Osteocyte (in vitro differentiated cells): ENCODE data around the gene GET4. TPM values are rescaled to one million over a fixed set of nuclear protein-coding genes. Genes with fewer than 3 reads are reported as not detected.

Experiments used
- DNase-seq: peaks from one replicate; pipeline ENCODE4 v3.0.0; 2021; ENCODE audit warnings: mixed read lengths; ENCODE audit not compliant: unreplicated experiment; ENCODE audit errors: extremely low spot score
- H3K27ac Mint-ChIP-seq: one replicate; pipeline ENCODE4 v1.8.0; 2021; ENCODE audit warnings: mild to moderate bottlenecking, mixed read lengths; ENCODE audit not compliant: unreplicated experiment
- H3K27me3 Mint-ChIP-seq: one replicate; pipeline ENCODE4 v1.8.0; 2021; ENCODE audit warnings: mixed read lengths; ENCODE audit not compliant: unreplicated experiment
- H3K36me3 Mint-ChIP-seq: one replicate; pipeline ENCODE4 v1.8.0; 2021; ENCODE audit warnings: mixed read lengths; ENCODE audit not compliant: unreplicated experiment
- H3K4me1 Mint-ChIP-seq: one replicate; pipeline ENCODE4 v1.8.0; 2021; ENCODE audit warnings: mixed read lengths; ENCODE audit not compliant: unreplicated experiment
- H3K4me3 Mint-ChIP-seq: one replicate; pipeline ENCODE4 v1.8.0; 2021; ENCODE audit warnings: mild to moderate bottlenecking, moderate library complexity, mixed read lengths; ENCODE audit not compliant: unreplicated experiment
- H3K9me3 Mint-ChIP-seq: one replicate; pipeline ENCODE4 v1.8.0; 2021; ENCODE audit warnings: mixed read lengths; ENCODE audit not compliant: unreplicated experiment
- CTCF ChIP-seq: fragments of 200-600 bp; sonication (generic); IDR thresholded peaks from 2 replicates; pipeline ENCODE4 v1.5.0; 2021; ENCODE audit warnings: antibody characterized with exemption, mild to moderate bottlenecking, moderate library complexity
- total RNA-seq: library from RNA; stranded (reverse); gene quantifications from 2 replicates; pipeline ENCODE4 v1.2.1, GENCODE V29; 2021

The GET4 gene
- total RNA-seq, 1 donor from 2014 or later: 33.7 TPM

- TF ChIP-seq CTCF: no peak
- peaks cover 5% of the 10 kb centered on the region for H3K27me3 Mint-ChIP-seq
- H3K9me3 Mint-ChIP-seq: no peaks in the 10 kb centered on the region
- no peak overlapping the region for H3K4me3 Mint-ChIP-seq
- H3K27ac Mint-ChIP-seq: no peak overlapping the region
- H3K36me3 Mint-ChIP-seq: peaks cover 12% of the 10 kb centered on the region
- no peak for DNase-seq
- H3K4me1 Mint-ChIP-seq: peaks cover 9% of the 10 kb centered on the region
These were observed 24.1 kb downstream of the GET4 start for GRCh38 chr7:900331-901040.

DNA sequence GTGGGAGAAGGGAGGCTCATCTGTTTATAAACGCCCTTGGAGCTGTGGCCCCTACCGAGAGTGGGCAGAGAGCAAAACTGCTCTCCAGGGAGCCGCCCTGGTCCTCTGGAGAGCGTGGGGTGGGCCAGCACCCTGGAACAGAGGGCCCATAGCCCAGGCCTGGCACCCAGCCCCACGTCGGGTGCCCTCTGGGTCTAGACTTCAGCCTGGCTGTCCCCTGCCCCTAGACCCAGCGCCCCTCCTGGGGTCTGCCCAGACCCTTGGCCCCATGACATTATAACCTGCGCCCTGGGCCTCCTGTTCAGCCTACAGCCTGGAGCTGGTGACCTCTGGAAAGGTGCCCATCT lies 24.7 kb downstream of the GET4 start:
- Mint-ChIP-seq H3K4me3 (no peak overlapping the region), H3K36me3 (peaks cover 8% of the 10 kb centered on the region), H3K9me3 (no peaks in the 10 kb centered on the region), H3K27me3 (peaks cover 5% of the 10 kb centered on the region), H3K4me1 (peaks cover 9% of the 10 kb centered on the region), H3K27ac (no peak overlapping the region)
- no peak for DNase-seq
- TF ChIP-seq CTCF: no peak

GRCh38 chr7:901388-902154 lies 25.2 kb downstream of the GET4 start:
- DNase-seq: no peak
- H3K4me3 Mint-ChIP-seq: no peak overlapping the region
- H3K9me3 Mint-ChIP-seq: no peaks in the 10 kb centered on the region
- H3K36me3 Mint-ChIP-seq: peaks cover 4% of the 10 kb centered on the region
- TF ChIP-seq CTCF: no peak
- peaks cover 9% of the 10 kb centered on the region for H3K4me1 Mint-ChIP-seq
- H3K27ac Mint-ChIP-seq: no peak overlapping the region
- peaks cover 5% of the 10 kb centered on the region for H3K27me3 Mint-ChIP-seq

DNA sequence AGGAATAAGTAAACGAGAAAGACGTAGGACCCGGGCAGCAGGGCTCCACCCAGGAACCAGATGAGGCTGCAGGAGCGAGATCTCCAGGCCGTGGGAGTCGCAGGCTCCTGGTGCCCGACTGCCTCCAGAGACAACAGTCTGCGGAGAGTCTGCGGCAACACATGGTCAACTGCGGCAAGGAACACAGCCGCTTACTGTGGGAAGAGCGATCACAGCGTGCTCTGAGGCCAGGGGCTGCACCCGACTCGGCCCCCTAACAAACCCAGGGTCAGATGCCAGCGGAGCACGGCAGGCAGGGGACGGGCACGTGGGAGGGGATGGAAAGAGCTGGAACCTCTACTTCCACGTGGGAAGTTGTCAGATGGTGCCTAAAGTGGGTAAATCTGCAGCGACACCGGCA lies 26.6 kb downstream of the GET4 start:
- H3K27me3 Mint-ChIP-seq: peaks cover 5% of the 10 kb centered on the region
- DNase-seq: no peak
- no peaks in the 10 kb centered on the region for H3K9me3 Mint-ChIP-seq
- no peaks in the 10 kb centered on the region for H3K36me3 Mint-ChIP-seq
- no peak overlapping the region for H3K27ac Mint-ChIP-seq
- peaks cover 9% of the 10 kb centered on the region for H3K4me1 Mint-ChIP-seq
- no peak overlapping the region for H3K4me3 Mint-ChIP-seq
- no peak for TF ChIP-seq CTCF
